Lower leg skin (tissue), 4 donors: ENCODE results near the gene KCNC1. TPM values are rescaled to one million over a fixed set of nuclear protein-coding genes. Genes with fewer than 3 reads are reported as not detected.

Source experiments
- DNase-seq, 2 donors: peaks; one replicate each; pipeline ENCODE4 v3.0.0-alpha.2; 2019; ENCODE audit warnings: low spot score in 2 of 2
- H3K4me3 ChIP-seq: fragments of 200-600 bp; sonication (generic); 2 replicates; pipeline ENCODE4 v1.5.1; 2017; ENCODE audit warnings: mild to moderate bottlenecking, low read depth; ENCODE audit not compliant: poor library complexity, severe bottlenecking
- POLR2A ChIP-seq, 2 donors: fragments of 450-650 bp; IDR thresholded peaks; one replicate each; pipeline ENCODE4 v1.6.1; 2016 to 2017; ENCODE audit warnings: antibody characterized with exemption in 2 of 2, mild to moderate bottlenecking in 1 of 2, moderate library complexity in 1 of 2
- WGBS, 2 donors: methylation state at CpG; one replicate each; pipeline ENCODE4 v1.1.5; 2018; 5-methylcytosine and 5-hydroxymethylcytosine counted together
- intact Hi-C: fragments of 100-400 bp; cut with DNase I; formaldehyde crosslinking; loops from one replicate; pipeline ENCODE4 v1.15.0; 2023; ENCODE audit warnings: low total_unique reads
- total RNA-seq, 4 donors: library from RNA; depleted of rRNA; stranded (reverse); fragments of >200 nt; gene quantifications; one replicate each; pipeline ENCODE4 v1.1.0, GENCODE V29; 2016
- TF ChIP-seq, protein P1 (sequence below), 3 donors: fragments of 450-650 bp; IDR thresholded peaks; one replicate each; pipeline ENCODE4 v1.5.1; 2016; ENCODE audit warnings: antibody characterized with exemption in 3 of 3, mild to moderate bottlenecking in 3 of 3, moderate library complexity in 2 of 3

Gene KCNC1
- total RNA-seq, 4 donors from 2014 or later, result 0.06 TPM; not detected in 3

DNA sequence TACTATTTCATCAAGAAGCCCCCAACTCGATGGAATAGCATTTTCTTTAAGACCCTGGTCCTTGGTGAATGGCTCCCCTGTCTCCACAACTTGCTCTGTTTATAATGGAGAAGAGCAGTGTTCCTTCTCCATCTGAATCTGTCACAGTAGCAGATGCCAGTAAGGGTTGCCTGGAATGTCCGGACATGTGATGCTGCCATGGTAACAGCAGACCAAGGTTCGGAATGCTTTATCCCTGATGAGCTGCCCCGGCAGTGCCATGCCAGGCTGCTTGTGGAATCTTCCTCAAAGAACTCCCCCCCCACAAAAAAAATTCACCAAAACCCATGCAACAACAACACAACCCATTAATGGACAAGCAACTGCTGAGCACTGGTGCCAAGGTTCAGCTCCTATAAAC lies 72.5 kb downstream of the KCNC1 start:
- no peak for DNase-seq
- intact Hi-C loops, result no loop called here
- H3K4me3 ChIP-seq, result no peak overlapping the region
- 80 to 81% methylated on average over 4 of the region's 4 CpGs for WGBS, 2 donors
- TF ChIP-seq POLR2A (IDR thresholded peaks at IDR 0.05), result no peak
- TF ChIP-seq, protein P1, sequence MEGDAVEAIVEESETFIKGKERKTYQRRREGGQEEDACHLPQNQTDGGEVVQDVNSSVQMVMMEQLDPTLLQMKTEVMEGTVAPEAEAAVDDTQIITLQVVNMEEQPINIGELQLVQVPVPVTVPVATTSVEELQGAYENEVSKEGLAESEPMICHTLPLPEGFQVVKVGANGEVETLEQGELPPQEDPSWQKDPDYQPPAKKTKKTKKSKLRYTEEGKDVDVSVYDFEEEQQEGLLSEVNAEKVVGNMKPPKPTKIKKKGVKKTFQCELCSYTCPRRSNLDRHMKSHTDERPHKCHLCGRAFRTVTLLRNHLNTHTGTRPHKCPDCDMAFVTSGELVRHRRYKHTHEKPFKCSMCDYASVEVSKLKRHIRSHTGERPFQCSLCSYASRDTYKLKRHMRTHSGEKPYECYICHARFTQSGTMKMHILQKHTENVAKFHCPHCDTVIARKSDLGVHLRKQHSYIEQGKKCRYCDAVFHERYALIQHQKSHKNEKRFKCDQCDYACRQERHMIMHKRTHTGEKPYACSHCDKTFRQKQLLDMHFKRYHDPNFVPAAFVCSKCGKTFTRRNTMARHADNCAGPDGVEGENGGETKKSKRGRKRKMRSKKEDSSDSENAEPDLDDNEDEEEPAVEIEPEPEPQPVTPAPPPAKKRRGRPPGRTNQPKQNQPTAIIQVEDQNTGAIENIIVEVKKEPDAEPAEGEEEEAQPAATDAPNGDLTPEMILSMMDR (IDR thresholded peaks at IDR 0.05), result no peak

DNA sequence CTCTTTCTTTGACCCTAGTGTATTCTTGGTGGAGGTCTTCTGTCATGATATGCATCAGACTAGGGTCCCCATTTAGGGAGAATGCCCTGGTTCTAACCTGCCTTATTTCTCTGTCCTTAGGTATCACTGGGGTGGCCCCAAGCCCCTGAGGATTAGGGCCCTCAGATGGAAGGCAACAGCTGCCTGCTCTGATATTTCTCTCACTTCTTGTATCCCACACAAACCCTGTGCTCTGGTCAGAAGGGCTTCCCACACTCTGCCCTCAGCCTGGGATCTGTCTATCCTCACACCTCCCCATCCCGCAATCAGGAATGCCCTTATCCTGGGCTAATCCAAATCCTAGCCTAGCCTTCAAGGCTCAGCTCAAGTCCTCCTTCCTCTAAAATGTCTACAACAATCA lies 75.5 kb downstream of the KCNC1 start:
- 100% methylated on average over 1 of the region's 1 CpG for WGBS, 2 donors
- no peak for DNase-seq
- H3K4me3 ChIP-seq, result no peak overlapping the region
- TF ChIP-seq POLR2A (IDR thresholded peaks at IDR 0.05), result no peak
- TF ChIP-seq, protein P1 (IDR thresholded peaks at IDR 0.05), result no peak
- intact Hi-C loops, result no loop called here

DNA sequence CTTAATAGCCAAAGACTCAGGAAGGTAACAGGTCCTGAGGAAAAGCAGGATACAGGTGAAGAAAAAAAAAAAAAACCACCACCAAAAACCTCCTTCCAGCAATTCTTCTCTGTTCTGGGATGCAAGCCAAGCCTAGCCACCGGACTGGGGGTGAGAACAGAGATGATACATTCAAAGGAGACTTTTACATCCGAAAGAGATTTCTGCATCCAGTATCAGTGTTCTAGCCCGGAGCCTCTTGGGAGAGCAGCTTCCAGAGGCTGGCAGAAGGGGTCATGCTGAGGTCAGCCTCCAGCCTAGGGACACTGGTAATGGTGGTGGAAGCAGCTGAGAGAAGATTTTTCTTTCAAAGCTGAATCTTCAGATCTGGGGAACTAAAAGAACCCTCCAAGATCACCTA lies 76.2 kb downstream of the KCNC1 start:
- TF ChIP-seq POLR2A (IDR thresholded peaks at IDR 0.05), result no peak
- TF ChIP-seq, protein P1 (IDR thresholded peaks at IDR 0.05), result no peak
- H3K4me3 ChIP-seq, result no peak overlapping the region
- intact Hi-C loops, result no loop called here
- 25% methylated on average over 3 of the region's 3 CpGs for WGBS, 2 donors
- no peak for DNase-seq

DNA sequence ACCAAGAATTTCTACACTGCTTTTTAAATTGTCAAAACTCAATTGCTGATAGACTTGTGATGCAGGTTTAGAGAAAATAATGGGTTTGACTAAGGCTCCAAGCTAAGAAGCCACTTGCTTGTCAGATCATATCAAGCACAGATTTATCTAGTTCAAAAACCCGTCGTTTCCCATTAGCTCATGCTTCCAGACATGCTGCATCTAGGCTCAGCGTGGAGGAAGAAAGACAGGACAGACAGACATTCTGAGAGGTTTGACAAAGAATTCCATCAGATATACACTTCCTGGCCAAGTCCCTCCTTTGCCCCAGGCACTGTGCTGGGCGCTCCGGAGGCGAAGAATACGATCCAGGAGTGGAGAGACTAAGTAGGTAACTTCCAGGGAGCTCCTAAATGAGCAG lies 76.8 kb downstream of the KCNC1 start:
- TF ChIP-seq, protein P1 (IDR thresholded peaks at IDR 0.05), result no peak
- no peak for TF ChIP-seq POLR2A (IDR thresholded peaks at IDR 0.05)
- 46 to 49% methylated on average over 7 of the region's 7 CpGs for WGBS, 2 donors
- intact Hi-C loops, result no loop called here
- no peak for DNase-seq
- no peak overlapping the region for H3K4me3 ChIP-seq

DNA sequence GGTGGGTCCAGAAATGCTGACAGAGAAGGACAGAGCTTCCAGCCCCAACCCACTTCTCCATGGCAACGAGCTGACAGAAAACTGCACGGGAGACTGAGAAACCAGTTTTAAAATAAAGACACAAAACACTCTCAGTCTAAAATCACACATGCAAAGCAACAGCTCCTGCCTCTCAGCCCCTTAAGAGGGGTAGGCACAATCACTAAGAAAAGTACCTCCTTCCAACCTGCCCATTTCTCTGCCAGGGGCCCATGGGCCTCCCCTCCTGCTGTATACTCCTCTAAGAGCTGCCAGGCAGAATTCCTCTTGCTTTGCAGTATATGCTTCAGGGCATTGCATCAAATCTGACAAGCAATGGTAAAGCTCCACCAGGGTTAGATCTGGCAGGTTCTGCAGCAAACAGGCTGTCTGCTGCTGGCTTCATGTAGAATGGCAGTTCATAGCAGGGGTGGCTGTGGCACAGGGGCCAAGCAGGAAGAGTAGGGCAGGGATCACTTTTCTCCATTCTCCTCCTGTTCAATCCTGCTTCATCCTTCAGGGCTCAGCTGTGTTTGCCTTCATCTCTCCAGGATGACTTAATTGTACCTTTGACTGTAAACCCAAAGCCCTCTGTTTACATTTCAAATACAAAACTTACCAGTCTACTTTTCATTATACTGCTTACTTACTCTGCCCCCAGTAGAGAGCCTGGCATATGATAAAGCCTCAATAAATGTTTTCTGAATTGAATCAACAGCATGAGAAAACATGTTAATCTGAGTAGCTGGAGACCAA lies 77.7 kb downstream of the KCNC1 start:
- DNase-seq, result no peak
- H3K4me3 ChIP-seq, result no peak overlapping the region
- TF ChIP-seq POLR2A (IDR thresholded peaks at IDR 0.05), result no peak
- TF ChIP-seq, protein P1 (IDR thresholded peaks at IDR 0.05), result no peak
- intact Hi-C loops, result no loop called here
- 8 to 34% methylated on average over 2 of the region's 2 CpGs for WGBS, 2 donors

DNA sequence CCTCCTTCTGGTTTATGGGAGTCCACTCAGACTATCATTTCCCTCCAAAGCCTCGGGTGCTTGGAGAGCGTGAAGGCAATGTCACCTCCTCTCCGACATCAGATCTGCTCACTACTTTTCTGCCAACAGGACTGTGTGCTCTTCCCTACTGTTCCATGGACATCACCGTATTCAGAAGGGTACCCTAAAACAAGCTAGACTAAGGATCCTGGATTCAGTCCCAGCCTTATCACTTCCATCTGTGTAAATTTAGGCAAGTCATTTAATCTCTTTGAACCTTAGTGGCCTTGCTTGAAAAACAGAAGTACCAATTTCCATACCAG lies 78.2 kb downstream of the KCNC1 start:
- 38 to 52% methylated on average over 4 of the region's 4 CpGs for WGBS, 2 donors
- no peak for DNase-seq
- TF ChIP-seq POLR2A (IDR thresholded peaks at IDR 0.05), result no peak
- TF ChIP-seq, protein P1 (IDR thresholded peaks at IDR 0.05), result no peak
- intact Hi-C loops, result no loop called here
- H3K4me3 ChIP-seq, result no peak overlapping the region
